ENCODE data around the gene SFRP4.

The SFRP4 gene

DNA sequence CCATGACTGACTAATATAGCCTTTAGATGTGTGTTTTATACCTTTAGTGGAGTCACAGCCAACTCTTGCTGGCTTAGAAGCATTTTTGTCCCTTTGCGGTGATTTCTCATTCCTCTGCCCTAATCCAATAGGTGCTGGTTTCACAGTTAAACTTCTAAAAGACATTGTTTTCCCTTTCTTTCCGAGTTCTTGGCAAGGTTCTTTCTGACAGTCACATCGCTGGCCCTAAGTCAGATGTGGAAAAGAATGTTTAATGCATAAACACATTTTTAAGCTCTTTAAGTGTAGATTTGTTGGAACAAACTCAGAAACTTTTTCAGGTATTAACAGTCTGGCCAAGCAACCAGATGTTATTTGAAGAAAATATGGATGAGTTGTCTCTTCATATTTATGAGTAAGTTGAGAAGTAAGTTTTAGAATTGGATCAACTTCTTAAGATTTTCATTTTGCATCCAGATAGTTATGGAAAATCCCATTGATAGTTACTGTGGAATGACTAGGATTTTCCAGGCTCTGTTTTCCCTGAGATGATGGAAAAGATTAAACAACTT lies 7.9 kb upstream of the SFRP4 start:
- DNase-seq, result no peak

GRCh38 chr7:37923996-37924395 lies 7.4 kb upstream of the SFRP4 start:
- DNase-seq, result no peak

DNA sequence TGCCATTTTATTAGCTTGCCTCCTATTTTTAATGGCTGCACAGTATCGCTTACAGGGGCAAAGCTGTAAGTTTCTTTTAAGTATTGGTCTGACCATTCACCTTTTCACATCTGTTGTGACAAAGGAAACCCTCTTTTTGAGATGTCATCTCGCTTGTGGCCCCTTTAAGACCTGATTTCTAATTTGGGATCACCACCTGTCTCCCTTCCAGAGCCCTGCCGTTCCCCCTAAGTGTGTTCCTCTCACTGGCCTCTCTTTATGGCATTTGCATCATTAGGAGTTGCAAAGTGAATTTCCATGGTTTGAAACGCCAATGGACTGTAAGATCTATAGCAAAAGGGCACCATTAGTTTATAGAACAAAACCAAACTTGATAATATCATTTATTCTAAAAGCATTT lies 5.3 kb upstream of the SFRP4 start:
- no peak for DNase-seq

DNA sequence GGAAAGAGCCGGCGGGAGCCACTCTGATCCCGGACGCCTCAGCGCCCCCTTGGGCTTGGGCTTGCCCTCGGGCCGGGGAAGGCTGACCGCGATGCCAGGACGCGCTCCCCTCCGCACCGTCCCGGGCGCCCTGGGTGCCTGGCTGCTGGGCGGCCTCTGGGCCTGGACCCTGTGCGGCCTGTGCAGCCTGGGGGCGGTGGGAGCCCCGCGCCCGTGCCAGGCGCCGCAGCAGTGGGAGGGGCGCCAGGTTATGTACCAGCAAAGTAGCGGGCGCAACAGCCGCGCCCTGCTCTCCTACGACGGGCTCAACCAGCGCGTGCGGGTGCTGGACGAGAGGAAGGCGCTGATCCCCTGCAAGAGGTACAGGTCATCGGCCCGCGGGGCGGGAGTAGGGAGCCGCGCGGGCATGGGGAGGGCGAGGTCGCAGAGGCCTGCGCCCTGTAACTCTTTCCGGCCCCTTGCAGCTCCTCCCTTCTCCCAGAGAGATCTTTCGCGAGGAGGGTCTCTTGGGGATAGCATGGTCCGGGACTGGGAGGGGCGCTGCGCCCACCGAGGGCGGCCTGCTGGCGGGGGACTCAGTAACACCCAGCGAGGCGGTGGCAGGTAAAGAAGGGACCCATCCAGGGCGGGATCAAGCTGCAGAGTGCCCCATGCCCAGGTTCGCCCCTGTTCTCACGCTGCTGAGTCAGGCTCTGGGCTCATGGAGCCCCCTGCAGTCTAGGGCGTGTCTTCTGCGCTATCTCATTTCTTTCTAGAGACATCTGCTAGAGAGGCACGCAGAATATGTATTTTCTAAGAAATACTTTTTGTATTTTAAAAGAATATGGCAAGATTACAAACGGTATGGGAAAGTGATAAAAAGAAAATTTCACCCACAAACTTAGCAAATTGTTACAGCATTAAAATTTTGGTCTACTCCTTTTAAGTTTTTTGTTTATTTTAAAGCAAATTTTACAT lies 4.5 kb upstream of the SFRP4 start:
- peak; percentile 43 for DNase-seq

DNA sequence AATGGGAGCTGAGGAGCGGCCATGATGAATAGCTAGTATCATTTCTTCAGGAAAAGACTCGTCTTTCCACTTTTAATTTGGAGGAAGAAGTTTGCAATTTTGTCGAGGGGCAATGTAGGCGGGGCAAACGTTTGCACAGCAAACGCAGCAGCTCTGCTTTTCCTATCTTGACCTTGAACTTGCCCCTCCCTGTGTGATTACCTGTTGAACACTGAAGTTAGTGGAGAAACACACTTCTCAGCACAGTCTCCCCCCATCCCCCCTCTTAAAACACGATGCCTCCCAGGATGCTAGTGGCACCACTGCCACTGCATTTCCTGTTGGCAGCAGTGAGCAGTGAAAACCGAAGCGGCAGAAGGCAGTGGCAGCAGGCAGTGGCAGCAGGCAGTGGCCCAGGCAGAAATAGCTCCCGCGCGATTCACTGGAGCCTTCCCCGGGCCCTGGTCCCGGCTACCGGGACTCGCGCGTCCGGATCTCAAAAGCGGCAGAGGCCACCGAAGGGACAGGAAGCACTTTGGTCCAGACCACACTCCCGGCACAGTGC lies 3.8 kb upstream of the SFRP4 start, which contains the start of gene EPDR1:
TSS of gene EPDR1 (plus strand) at position 336 of the 544 bp plus-strand sequence. CDS start 300 bp downstream, outside the sequence.
- peak in 1 of 2 experiments; percentile 54 for DNase-seq

DNA sequence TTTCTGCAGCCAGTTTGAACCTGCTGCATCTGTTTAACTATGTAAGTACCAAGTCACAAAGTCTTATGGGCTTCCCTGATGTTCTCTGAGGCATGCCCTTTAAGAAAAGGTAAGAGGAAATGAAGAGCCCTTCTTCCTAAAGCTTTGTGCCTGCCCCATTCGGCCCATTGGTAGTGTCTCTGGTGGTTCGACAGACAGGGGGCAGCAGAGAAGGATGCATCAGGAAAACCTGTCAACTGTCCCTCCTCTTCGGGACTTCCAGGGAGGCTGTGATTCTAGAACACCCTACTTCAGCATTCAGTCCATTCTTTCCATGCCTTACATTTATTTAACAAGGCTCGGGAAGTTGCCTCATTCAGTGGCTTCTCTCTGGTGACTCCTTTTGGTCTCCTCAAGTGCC lies 1.9 kb upstream of the SFRP4 start:
- DNase-seq, result no peak

- DNase-seq, result peak; percentile 19 to 25
Observed at GRCh38 chr7:37916017-37916672, 472 bp downstream of the SFRP4 start.

DNA sequence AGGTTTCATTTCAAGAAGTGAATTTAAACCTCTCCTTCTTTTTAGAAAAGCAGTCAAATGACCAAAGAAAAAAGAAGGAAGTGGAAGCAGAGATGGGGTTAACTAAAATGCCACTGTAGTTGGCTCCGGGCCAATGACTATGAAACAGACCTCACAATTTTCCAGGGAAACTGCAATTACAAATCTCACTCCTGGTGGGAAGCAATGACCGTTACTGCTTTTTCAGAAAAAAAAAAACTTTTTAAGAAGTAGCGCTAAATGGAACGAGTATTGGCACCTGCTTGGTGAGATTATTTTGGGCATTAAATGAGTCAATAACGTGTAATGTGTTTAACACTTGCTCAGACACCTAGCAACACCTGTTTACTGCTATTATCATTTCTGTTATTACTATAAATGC lies 1.2 kb downstream of the SFRP4 start:
- no peak for DNase-seq

DNA sequence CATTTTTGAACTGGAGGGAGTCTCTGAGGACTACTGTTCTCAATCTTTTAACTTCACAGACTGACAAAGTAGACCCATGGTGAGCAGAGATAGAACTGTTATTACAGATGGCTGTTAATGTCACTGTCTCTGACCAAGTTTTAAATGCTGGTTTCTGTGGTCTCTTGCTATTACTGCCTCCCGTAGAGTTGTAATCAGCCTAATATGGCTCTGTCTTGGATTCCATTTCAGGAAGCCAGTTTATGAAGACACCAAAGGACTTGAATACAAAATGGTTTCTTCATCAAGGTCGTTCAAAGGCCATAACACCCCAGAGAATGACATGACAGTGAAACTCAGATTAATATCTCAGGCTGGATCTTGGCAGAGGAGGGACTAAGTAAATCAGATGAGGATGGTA lies 3.9 kb downstream of the SFRP4 start:
- no peak for DNase-seq

GRCh38 chr7:37908221-37908788 lies 8.3 kb downstream of the SFRP4 start:
- DNase-seq, result no peak

DNA sequence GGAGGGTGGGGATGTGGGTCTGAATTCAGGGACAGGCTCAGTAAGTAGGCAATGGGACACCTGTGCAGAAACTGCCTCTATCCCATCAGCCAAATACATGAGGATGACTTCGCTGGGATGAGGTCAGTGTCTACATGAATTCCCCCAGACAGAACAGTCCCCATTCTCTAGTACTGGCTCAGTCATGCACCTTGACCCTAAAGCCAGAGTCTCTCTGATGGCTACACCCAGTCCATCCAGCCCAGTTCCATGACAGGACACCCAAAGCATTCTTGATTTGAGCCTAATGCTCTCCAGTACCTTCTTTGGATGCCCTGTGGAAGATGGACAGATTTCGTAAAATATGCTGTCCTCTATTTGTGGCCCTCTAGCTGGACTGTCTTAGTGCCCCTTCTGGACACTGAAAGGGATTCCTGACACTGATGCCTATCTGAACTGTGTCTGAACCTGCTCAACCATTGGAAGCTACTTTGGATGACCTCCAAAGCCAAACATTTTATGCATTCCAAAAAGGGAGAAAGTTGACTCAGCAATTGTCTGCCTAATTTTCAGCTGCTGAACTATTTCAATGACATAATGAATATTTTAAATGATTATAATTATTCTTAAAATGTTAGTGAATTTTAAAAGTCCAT lies 14.6 kb downstream of the SFRP4 start:
- DNase-seq, result no peak

DNA sequence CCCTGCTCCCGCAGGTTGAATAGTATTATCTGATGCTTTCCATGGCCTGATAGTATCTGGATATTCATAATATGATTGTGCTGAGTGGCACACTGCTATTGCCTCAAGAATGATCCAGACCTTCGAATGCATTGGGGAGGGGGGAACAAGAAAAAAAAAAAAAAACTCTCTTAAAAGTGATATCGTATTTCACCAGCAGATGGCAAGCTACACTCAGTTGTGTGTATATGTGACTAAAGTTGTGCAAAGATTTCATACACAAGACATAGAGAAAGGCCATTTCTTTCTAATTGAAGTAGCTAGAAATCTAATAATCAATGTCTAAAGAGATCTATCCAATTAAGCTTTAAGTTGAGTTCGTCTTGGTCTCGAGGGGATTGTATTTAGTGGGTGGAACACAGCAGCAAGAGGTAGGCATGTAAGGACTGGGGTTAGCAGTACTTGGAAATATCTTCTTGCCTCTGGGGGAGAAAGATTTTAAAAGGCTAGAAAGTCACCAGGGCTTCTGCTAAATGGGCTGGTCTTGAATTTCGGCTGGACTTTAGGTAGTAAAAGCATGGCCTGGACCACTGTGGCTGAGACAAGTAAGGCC lies 15.3 kb downstream of the SFRP4 start:
- no peak for DNase-seq

GRCh38 chr7:37899712-37900247 lies 16.8 kb downstream of the SFRP4 start:
- DNase-seq, result no peak

- no peak for DNase-seq
Observed at GRCh38 chr7:37894671-37895070, 21.9 kb downstream of the SFRP4 start.

GRCh38 chr7:37893359-37893758 lies 23.3 kb downstream of the SFRP4 start:
- DNase-seq, result no peak

GRCh38 chr7:37882086-37882485 lies 34.5 kb downstream of the SFRP4 start:
- no peak for DNase-seq

All from activated T-cell treated with anti-CD3 and anti-CD28 coated beads, Interleukin-2, amount 50 U/mL, for 48 hours (primary cell).